NCI-H2171 treated with DMSO at 0.1 percent for 48 hours (cell line): ENCODE results near the gene PTPRN2.

Source experiments
- DNase-seq: peaks from one replicate; lab custom pipeline; 2025; lab: John Stamatoyannopoulos, UW

Gene PTPRN2

DNA sequence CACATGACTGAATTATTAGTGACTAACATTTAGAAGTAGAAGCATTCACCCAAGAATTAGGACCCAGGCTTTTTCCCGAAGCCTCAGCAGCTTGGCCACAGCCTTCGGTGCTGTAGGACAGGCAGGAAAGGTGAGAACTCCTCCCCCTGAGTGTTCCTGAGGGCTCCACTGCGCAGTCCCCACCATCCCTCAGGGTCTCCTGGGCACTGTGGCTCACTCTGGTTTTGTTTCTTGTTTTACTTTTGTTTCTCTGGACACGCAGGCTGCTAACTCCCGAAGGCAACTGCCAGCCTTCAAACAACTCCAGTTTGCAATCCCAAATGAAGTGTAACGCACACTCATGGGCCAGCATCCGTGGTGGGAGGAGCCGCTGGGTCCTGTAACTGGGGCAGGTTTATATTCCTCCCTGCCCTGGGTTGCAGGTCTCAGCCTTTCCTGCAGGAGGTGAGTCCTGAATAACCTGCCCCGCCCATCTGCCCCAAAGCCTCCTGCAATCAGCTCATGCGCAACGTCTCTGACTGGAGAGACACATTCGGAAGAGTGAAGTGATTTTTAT, 492.9 kb downstream of the PTPRN2 start:
- no peak for DNase-seq

DNA sequence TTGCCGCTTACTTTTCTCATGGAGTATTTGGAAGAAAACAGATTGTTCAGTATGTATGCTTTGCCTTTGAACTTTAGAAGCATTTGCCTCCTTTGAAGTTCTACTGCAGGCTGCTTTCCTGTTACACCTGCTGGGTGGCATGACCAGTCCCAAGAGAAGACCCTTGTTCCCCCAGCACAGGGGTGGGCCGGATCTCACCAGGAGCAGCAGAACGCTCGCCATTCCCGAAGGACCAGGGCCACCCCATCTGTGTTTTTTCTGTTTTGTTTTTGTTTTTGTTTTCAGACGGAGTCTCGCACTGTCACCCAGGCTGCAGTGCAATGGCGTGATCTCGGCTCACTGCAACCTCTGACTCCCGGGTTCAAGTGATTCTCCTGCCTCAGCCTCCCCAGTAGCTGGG, 493.6 kb downstream of the PTPRN2 start:
- DNase-seq = no peak

DNA sequence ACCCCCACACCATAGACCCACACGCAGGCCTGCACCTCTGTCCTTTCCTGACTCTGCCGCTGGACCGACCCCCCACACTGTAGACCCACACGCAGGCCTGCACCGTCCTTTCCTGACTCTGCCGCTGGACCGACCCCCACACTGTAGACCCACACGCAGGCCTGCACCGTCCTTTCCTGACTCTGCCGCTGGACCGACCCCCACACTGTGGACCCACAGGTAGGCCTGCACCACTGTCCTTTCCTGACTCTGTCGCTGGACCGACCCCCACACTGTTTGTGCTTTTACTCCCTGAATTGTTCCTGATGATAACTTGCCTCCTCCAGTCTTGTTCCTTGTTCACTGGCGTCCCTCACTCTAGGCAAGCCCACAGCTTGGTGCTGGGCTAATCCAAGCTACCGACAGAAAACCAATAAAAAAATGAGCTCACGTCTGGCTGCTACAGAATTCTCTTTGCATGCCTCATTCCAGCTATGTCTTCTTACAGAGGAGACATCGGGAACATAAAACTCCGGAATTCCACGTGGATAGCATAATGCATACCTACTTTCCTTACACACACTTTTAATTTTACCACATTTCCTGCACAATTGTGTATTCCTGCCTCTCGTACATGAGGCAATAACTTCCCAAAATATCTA, 494.3 kb downstream of the PTPRN2 start:
- DNase-seq = no peak

DNA sequence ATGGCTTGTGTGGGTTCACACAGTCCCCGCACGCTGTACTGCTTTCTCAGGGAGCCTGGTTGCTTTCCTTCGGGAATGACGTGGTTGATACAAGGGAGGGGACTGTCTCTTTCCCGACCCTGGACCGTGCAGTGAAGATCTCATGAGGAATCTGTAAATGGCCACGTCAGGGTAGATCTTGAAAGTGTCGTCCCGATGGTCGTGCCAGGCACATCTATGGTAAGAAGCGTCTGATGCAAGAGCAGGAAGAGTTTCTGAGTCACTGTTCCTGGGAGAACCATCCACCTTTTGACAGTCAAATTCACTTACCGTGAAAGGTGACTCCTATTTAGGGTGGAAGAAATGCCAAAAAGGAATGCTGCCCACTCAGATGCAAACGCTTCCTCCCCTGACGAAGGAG, 500.4 kb downstream of the PTPRN2 start:
- DNase-seq = no peak

DNA sequence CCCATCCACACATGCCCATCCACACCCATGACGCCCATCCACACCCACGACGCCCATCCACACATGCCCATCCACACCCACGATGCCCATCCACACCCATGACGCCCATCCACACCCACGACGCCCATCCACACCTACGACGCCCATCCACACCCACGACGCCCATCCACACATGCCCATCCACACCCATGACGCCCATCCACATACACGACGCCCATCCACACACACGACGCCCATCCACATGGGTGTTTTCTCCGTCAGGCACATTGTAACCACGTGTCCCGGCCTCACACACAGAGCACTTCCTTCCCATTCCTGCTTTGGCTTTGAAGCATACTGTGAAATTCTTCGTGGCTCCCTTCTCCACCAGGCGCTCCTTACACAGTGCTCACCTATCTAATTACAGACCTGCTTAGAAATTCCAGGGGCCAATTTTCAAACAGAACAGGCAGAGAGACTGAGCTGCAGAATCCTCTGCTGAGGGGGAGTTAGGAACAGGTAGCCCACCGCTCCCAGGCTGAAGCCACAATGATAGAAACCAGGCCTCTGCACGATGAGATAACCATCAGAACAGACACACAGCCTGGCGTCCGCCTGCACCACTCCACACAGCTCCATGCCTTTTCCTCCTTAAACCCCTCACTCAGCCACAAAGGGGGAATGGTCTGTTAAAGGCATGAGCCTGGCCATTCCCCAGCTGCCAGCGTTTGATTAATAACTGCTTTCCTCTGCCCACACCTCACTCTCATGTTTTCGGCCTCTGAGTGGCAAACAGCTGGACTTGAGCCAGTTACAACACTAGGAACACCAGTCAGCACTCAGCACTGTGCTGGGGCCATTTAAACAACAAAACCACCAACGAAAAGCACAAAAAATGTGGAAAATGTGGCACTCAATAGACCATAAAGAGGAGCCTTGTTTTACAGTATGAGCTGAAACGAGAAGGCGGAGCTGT, 501.6 kb downstream of the PTPRN2 start:
- DNase-seq = no peak

DNA sequence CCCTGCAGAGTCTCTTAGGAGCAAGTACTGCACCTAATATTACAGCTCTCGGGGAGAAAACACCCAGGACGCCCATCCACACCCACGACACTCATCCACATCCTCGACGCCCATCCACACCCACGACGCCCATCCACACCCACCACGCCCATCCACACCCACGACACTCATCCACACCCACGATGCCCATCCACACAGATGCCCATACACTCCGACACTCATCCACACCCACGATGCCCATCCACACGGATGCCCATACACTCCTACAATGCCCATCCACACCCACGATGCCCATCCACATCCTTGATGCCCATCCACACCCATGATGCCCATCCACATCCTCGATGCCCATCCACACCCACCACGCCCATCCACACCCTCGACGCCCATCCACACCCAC, 503.1 kb downstream of the PTPRN2 start:
- no peak for DNase-seq

DNA sequence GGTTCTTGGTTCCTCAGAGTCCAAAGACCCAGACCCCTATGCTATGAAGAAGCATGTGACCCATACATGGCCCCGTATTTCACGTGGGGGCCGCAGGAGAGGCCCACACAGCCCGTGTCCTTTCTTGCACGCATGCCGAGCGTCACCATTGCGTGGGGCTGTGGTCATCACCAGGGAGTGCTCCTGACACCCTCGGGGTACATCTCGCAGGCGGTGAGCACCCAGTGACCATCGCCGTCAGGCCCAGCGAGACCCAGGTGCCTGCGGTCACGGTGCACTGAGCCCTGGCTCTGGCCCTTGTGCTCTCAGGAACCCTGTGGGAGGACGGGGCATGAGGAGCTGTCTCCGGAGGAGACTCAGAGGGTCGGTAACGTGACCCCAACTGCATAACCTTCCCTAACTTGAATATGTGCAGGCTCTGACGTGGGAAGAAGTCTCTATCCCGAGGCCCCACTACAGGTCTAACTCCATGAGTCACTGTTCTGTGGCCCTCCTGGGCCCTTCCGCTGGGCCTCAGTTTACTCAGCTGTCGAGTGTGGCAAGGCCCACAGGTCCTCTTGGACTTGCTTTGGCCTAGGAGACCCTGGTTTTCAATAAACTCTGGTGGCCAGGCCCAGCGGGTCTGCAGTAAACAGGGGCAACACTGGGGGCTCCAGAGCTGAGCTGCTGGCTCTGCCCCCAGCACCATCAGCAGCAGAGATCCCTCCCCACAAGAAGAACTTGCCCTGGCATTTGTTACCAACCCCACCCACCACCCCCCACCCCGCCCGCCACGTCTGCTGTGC, 503.9 kb downstream of the PTPRN2 start:
- DNase-seq = no peak

DNA sequence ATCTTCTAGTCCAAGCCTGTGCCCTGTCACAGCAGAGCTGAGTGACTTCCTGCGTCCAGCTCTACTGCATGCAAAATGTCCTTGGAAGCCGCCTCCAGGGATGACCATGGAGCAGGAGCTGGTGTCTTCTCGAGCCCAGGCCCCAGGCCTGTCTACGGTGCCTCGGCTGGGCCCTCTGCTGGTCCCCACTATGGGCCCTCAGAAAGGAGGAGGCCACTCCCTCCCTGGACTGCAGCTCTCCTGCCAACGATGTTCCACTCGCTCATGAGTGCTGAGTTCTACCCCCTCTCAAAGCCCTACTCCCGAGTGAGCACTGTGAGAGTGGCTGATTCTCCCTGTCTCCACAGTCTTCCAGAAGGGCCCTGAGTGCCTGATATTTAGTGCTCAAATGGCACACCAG, 504.9 kb downstream of the PTPRN2 start:
- DNase-seq = no peak

DNA sequence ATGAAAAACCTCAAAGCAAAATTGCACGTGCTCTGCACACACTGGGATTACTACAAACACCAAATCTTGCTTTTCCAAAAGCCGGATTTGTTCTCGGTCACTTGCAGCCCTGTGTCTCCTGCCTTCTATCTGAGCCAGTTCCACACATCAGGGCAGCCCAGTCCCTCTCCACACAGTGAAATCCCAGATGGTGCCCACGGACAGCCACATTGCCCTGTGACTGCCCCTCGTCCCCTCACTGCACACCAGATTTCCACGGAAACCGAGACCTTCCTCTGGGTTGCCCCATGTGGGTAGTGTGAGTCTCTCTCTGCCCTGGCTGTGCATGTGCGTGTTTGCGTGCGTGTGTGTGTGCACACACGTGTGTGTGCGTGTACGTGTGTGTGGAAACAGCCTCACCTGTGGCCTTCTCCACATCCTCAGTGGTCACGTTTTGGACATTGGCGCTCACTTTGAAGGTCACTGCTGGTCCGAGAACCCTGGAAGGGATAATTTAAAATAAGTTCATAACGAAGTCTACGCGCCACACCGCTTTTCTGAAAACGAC, 506.7 kb downstream of the PTPRN2 start:
- DNase-seq = no peak

DNA sequence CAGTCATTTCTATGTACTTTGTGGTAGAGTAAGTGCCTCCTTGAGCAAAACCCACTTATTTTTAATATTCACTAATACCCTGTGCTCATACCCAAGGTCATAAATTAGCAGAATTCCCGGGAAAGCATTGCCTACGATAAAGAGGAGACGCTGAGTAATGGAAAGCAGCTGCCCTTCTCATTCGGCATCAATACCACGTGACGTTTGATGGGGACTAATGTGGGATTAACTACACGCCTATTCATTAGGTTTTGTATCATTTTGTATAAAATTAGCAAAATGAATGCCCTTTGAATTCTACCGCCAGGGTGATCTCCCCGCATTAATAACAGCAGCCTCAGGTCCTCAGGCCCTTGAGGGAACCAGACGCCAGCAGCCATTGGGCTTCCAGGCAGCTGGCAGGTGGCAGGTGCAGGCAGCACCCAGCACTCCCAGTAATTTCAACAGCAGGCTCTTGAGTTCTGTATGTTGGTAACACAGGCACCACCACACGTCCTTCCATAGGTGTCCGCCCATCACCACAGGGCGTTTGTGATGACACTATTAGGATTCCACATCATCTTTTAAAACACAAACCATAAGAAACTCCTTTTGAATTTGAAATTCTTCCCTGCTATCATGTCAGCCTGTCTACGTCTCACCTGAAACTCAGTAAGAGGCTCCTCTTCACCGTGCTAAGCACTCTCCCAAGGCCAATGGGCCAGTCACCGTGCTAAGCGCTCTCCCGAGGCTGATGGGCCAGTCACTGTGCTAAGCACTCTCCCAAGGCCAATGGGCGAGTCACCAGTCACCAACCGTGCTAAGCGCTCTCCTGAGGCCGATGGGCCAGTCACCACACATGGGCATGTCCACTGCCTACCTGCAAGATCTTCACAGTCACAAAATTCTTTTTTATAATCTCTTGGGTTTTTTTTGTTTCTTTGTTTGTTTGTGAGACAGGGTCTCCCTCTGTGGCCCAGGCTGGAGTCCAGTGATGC, 509.4 kb downstream of the PTPRN2 start:
- DNase-seq = peak; percentile 84

DNA sequence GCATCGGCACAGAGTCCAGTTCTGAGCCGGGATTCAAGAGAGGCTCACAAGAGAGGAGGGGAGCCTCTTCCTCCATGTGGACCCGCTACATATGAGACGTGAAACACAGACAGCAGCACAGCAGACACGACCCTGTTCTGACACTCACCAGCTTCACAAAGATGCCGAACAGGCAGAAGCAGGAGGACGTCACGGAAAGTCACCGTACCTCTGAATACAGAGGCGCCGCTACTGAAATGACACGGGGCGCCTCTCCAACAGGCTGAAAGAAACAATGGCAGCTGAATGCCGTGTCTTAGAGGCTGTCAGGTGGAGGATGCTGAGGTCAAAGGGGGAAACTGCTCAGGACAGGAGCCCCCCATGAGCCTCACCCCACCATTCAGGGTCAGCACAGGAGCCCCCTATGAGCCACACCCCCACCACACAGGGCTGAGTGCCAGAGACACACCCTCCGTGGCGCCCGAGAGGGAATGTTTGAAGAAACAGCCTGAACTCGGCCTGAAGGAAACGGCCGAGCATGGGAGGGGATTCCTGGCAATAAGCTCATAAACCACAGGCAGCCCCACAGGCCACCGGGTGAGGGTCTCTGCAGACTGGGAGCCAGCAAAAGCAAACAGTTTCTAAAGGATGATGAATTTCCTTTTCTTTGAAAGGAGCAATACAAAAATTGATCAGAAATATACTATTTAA, 510.3 kb downstream of the PTPRN2 start:
- no peak for DNase-seq

DNA sequence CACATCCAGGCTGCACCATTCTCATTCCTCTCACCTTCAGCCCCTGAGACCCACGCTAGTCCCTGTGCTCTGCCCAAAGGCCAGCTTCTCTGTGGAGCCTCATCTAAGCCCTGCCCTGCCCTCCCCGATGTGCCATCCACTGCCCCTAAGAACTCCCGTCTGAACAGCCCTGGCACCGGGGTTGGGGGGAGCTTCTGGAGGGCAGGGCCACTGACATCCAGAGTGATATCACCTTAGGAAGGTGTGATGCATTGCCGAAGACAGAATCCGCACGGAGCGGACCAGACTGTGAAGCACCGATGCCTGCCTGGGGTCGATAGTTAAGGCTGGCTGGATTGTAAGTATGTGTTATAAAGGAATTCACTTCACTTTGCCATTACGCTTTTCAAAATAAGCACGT, 511.0 kb downstream of the PTPRN2 start:
- no peak for DNase-seq

DNA sequence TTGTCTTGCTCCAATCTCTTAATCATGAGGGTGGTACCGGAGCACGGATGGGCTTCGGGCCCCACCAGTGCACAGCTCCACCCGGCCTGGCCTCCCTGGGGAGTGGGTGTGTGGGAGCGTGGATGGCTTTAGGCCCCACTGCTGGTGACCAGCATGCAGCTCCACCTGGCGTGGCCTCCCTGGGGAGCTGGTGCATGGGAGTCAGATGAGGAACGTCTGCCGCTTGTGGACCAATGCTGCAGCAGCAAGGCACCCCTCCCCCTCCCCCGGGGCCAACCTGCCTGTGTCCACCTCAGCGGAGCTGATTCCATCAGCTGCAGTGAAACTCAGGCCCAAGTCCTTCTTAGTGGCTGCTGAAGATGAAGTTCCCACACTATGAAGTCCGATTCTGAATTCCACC, 511.4 kb downstream of the PTPRN2 start:
- DNase-seq = no peak

DNA sequence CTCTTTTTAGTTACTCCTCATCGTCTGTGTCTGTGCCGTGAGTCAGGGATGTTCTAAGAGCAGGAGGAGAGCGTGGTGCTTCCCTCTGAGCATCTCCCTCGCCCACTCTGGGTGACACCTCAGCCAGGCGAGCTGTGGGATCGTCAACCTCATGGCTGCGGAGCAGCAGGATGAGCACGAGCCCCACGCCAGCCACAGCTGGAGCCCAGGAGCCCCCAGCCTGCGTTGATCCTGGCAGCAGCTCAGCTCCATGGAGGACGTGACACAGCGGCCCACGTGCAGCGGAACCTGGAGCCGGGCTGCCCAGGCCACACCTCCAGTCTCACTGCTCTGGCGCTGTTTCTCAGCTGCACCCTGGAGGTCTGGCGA, 512.0 kb downstream of the PTPRN2 start:
- no peak for DNase-seq

DNA sequence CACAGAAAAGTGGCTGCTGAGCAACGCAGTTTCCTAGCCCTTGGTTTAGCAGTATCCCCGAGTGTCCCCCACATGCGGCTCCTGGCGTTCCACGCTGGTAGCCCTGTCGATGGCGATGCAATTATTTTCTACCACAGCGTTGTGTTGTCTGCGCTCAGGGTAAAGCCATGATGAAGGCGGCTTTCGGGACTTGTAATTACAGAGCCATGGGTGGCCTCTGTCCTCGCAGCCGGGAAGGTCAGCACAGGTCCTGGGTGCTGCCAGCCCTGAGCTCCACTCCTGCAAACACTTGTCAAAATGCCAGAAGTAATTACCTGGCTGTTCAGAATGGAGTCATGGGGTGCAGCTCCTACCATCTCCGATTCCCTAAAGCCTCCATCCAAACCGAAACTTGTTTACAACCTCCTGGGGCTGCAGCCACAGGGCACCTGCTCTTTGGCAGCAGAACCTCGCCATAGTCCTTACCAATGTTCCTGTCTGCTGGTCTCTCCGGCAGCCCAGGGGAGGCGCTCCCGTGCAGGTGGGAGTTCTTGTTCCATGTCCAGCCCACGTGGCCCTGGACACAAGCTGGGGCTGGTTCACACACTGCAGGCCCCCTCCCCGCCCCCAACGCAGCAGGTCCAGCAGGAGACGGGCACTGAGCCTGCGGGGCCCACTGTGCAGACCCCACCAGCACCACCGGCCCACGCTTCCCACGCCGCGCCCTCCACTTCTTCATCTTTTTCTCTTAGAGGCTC, 512.6 kb downstream of the PTPRN2 start:
- DNase-seq = no peak

DNA sequence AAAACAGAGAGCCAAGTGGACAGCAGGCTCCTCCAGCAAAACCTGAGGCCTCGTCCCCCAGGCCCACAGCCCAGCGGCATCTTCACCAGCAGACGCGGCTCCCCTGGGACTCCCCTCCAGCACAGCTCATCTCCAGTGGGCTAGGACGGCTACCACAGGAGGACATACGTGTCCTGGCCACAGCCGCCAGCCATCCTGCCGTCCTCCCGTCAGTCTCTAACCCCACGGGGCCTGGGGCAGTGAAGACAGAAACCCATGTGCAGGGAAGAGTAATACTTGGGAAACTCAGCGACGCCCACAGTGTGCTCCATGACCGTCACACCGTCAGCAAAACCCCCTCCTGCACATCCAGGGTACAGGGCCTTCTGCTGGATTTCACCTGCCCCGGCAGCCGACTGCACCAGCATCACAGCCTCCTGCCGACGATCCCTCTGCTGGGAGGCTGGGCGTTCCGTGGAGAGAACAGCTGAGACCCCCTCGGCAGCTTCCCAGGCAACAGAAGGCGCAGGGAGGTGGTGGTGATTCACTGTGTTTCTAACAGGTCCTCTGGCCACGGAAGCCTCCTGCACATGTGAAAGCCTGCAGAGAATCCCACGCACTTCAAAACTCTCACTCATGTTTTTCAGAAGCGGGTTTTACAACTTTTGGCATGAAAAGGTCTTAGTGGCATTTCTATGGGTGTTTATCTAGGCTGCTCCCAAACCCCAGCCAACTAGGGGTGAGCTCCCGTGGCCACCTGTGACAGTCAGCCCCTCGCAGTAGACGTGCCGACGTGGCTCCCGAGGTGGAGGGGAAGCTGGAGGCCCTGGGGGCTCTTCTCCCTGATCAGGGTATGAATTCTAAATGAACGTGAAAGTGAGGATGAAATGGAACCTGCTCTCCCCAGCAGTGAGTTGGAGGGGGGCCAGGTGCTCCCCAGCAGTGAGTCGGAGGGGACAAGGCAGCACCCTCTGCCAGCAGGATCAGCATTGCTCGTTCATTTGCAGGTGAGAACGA, 513.5 kb downstream of the PTPRN2 start:
- no peak for DNase-seq

DNA sequence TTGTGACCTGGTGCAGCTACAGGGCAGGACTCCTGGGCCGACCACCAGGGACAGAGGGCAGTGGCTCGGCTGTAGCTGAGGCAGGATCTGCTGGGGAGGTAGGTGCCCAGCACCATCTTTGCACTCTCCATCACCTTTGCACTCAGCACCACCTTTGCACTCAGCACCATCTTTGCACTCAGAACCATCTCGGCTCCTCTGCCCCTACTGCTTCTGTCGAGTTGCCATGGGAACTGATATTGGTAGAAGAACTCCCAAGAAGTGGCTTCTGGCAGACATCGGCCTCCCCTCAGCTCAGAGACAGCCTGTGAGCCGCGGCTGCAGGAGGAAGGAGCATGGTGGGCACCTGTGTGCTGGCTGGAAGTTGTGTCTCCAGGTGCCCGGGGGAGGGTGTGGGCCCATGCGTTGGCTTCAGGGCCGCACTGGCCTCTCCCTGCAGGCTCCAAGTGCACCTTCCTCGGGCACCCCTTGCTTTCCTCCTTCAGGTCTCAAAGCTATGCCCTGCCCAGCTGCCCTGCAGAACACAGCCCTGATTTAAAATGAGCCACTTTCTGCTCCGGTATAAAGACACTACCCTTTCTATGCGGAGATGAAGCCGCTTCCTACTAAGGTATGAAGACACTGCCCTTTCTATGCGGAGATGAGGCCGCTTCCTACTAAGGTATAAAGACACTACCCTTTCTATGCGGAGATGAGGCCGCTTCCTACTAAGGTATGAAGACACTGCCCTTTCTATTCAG, 514.5 kb downstream of the PTPRN2 start:
- DNase-seq = no peak
